T-helper 2 cell (primary cell): Measurements from ENCODE around the gene CNBD2.
"Not testable (repeated sequence)": the region's sequence is repeated elsewhere in the genome, so short reads cannot be mapped to it uniquely, and the experiment has no call there.

Experiments
- DNase-seq, 5 experiments: peaks; one replicate each; pipeline versions ENCODE4 v3.0.0 to v3.0.0-alpha.2; 2012 to 2022

Gene CNBD2

DNA sequence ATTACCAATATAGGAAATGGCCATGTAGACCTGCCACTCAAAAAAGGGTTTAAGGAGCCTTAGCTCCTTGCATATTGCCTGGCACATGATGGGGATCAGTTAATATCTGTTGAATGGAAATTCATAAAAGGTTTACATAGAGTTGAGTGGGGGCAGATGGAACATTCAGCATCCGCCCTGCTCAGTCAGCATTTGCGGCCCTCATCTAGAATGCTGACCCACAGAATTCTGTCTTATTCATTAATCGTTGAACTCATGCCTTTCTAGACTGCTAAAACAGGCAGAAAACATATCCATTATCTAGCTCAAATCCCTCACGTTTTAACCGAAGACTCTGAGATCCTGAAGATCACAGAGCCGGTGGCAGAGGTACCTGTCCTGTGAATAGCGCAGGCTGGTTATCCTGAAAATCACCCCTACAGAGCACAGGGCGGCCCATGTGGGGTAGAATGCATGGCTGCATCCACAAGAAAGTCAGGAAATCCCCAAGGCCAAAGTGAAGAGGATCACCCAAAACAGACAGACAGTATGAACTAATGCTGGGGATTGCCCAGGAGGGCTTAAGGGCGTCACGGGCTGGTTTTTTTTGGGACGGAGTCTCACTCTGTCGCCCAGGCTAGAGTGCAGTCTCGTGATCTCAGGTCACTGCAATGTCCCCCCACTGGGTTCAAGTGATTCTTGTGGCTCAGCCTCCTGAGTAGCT is 59.9 kb downstream of the CNBD2 start:
- no peak for DNase-seq

DNA sequence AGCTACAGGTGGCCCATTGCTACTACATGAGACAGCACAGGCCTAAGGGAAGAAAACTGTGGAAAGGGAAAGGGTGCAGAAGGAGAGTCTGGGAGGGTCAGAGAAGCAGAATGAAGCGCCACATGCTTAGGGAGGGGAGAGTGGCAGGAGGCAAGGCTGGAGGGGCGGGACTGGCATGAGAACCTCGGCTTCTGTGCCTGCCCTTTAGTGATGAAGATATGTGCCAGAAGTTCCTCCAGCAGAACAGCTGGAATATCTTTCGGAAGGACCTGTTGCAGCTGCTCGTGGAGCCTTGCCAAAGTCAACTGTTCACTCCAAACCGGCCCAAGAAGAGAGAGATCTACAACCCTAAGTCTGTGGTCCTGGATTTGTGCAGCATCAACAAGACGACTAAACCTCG is 61.8 kb downstream of the CNBD2 start:
- DNase-seq = no peak

DNA sequence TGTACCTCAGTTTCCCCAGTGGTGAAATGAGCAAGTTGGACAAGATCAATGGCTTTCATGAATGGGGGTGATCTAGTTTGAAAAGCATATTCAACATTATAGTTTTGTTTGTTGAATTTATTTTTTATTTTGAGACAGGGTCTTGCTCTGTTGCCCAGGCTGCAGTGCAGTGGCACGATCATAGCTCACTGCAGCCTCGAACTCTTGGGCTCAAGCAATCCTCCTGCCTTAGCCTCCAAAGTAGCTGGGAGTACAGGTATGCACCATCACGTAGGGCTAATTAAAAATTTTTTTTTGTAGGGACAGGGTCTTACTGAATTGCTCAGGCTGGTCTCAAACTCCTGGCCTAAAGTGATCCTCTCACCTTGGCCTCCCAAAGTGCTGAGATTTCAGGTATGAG is 63.4 kb downstream of the CNBD2 start:
- DNase-seq = no peak

DNA sequence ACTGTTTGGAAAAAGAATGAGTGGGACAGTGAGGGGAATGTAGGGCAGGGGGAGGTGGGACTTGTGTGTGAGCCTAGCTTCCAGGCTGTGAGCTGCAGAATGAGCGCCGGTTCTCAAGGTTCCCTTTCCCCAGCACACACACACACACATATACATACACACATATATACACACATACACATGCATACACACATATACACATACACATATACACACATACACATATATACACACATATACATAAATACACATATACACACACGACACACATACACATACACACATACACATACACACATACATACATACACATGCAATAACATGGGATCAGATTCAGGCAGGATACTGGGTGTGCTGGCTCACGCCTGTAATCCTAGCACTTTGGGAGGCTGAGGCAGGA is 66.5 kb downstream of the CNBD2 start:
- no peak for DNase-seq

DNA sequence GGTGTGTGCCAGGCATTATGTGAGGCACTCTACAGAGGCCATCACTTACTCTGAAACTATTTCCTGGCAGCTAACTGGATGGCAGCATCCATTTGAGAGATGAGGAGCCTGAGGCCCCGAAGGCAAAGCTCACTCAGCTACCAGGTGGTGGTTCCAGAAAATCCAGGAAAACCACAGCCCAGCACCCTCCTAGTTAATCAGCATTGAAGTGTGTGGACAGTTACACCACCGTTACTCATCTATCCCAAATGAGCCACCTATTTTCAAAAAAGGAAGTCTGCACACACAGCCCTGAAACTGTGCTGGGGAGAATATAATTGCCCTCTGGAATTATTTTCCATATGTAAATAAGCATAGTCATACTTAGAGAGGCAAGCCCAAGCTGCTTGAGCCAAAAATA is 67.4 kb downstream of the CNBD2 start:
- DNase-seq = no peak

DNA sequence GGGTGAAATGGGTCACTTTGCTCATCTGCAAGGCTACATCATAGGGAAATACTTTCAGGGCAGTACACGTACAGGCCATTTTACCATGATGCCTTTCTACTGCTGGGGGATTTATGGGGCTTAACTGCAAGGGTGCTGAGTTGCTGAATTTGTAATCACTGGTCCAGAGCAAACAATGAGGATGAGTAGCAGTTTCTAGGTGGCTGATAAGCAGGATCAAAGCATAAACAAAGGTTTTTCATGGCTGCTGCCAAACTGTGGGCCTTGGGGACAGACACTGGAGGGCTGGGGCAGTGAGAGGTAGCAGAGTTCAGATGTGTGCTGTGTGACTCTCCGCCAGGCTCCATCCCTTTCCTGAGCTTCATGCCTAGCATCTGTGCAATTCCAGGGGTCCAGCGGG is 68.3 kb downstream of the CNBD2 start:
- DNase-seq = no peak

DNA sequence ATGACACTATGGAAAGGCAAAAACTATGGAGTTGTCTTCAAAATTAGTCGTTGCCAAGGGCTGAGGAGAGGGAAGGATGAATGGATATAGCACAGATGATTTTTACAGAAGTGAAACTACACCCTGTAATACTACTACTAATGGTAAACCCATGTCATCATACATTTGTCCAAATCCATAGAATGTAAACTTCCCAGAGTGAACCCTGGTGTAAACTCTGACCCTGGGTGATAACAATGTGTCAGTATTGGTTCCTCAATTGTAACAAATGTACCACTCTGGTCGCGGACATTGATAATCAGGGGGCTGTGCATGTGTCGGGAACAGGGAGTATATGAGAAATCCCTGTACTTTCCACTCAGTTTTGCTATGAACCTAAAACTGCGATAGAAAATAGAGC is 72.2 kb downstream of the CNBD2 start:
- DNase-seq = no peak

DNA sequence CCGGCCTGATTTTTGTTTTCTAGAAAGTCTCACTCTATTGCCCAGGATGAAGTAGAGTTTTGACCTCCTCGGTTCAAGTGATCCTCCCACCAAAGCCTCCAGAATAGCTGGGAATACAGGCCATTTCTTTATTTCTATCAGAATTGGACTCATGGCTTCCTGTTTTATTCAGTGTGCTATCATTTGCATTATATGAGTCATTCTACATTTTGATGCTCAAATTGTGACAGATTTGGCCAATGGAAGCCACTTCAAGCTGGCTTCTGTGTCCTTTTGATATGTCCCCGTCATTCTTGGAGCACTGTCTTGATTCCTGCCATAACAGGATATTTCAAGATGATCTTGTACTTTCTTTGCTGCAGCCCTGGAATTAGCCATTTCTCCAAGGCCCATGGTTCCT is 75.1 kb downstream of the CNBD2 start:
- no peak for DNase-seq

DNA sequence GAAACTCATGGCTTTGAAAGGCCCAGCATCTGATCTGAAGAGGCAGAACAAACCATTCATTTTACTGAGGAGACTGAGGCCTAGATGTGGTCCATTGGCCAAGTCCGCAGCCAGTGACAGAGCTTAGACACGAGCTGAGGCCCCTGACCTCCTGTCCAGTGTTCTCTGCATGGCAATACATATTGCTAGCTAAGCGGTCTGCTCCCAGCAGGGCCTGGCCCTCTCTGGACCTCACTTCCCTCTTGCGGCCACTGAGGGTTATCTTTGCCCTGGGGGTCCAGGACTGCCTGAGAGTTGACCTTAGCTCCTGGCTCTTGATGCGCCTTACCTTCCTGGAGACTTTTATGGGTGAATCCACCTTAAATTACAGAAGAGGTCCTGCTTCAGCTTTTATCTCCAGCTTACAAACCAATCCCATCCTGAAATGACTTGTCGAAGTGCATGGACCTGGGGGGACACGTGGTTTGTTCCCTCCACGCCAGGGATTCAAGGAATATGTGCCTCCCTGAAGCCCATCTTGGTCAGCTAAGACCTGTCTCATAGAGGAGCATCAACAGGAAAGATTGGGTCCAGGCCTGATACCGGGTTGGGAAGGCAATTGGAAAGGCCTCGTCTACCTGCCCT is 75.6 kb downstream of the CNBD2 start:
- no peak for DNase-seq

DNA sequence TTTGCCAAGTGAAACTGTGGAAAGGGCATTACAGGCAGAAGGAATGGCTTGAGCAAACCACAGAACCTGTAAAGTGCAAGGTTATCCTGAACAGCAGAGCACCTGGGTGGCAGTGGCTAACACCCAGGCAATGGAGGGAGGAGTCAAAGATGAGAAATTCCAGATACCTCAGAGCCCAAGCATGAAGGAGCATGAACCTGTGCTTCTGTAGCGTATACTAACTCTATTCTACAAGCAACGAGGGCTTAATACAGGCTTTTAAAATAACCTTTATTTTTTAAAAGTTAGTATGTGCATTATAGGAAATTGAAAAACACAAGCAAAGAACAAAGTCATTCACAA is 77.0 kb downstream of the CNBD2 start:
- DNase-seq = no peak

DNA sequence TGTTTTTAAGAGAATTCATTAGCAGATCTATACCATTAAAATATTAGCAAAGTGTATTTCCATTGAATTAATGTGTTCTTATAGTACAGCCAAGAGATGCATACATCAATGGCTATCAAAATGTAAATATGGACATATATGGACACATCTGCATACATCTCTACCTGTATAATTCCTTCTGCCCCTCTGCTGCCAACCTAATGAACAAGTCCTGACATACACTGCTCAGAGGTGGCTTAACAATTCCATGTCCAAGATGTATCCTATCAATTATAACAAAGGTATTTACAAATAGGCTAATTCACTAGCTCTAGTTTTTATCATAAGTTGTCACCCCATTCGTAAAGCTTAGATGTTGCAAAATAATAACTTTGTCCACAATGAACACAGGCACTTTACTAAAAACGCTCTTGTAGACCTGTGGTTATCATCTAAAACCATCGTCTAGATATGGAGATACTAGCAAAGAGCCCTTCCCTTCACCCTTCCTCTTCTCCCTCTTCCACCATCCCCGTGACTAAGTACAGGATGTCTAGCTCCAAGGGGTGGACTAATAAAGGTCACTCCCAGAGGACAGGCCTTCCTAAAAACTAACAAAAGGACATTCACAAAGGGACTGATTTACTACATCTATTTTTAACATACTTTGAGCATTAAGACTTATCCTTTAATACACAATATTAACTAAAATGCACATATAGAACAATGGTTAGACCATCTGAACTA is 77.8 kb downstream of the CNBD2 start:
- not testable (repeated sequence) for DNase-seq

DNA sequence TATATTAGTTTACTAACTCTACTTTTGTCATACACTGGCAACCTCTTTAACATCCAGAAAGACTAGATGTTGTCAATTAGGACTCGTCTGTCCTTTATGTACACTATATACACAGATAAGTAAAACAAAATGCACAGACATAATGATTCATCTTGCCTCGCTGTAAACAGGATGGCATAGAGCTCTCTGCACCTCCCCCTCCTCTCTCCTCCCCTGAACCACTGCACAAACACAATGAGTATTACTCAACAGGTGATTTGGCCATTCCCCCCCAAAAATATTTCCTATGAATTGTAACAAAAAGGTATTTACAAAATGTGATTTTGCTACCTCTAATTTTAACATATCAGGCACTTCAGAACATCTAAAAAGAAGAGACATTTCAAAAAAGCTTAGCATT is 81.0 kb downstream of the CNBD2 start:
- DNase-seq = peak in 1 of 5 experiments; percentile 36

DNA sequence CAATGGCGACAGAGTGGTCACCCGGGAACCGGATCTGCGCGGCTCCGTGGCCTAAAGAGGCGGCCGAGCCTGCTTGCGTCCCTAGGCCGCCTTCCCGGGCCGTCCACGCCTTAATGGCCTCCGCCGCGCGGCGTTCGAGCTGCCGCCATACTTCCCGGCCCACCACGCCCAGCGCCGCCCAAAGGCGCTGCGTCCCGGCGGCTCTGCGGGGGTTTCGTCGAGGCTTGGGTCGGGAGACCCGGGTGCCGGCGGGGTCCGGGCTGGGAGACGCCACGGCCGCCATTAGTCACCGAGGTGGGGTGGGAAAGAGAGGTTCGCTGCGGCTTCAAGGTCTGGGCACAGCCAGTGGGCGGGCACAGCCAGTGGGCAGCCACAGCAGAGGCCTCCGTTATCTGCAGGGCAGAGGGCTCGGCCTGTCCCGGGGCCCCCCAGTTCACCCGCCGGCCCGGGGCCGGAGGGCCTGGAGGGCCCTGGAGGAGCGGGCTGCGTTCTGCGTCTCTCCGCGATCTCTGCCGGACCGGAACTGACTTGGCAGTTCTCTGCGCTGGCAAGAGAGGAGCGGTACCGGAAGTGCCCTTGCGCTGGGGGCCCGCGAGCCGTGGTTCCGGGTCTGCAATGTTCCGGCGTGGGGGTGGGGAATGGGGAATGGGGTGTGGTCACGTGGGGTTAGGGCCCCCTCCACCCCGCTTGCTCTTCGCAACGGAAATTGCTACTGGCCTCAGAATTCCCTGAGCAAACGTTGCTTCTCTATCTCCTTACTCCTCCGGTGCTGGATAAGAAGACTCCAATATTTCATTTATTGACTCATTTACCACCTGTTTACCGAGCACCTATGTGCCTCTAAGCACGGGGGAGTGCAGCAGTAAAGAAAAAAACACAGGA is 82.3 kb downstream of the CNBD2 start:
- peak; percentile 53 to 94 (median 77) for DNase-seq

DNA sequence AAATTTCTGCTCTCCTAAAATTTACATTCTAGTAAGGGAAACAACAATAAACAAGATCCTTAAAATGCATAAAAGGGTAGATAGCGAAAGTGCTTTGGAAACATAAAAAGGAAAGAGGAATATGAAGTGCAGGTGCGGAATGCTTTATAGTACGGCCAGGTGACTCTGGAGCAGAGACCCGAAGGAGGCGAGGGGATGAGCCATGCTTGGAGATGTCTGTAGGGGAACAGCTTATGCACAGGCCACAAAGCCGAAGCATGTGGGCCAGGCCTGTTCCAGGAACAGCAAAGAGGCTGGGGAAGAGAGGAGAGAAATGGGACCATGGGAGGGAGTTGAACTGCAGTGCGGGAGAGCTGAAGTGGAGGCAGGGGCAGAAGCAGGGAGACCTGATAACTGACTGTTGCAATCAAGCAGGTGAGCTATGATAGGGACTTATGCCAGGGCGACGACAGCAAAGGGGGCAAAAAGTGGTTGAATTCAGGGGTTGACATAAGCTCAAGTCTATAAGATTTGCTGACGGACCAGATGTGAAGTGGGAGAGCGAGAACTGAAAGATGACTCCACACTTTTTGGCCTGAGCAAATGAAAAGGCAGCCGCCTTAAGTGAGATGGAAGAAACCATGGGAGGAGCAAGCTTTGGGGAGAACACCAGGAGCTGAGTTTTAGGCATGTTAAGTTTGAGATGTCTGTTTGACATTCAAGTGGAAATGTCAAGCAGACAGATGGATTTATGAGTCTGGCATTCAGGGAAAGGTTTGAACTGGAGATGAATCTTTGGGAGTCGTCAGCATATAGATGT is 83.1 kb downstream of the CNBD2 start:
- no peak for DNase-seq

DNA sequence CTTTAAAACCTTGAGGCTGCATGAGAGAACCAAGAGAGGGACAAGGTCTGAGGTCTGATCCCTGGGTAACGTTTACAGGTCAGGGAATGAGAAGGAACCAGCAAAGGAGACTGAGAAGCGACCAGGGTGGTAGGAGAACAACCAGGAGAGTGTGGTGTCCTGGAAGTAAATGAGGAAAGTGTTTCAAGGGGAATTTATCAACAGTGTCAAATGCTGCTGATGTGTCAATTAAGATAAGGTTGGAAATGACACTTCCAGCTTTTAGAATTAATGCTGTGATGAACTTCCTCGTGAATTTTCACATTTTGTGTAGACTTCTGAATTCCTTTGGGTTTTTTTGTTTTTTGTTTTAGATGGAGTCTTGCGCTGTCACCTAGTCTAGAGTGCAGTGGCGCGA is 83.7 kb downstream of the CNBD2 start:
- DNase-seq = no peak

DNA sequence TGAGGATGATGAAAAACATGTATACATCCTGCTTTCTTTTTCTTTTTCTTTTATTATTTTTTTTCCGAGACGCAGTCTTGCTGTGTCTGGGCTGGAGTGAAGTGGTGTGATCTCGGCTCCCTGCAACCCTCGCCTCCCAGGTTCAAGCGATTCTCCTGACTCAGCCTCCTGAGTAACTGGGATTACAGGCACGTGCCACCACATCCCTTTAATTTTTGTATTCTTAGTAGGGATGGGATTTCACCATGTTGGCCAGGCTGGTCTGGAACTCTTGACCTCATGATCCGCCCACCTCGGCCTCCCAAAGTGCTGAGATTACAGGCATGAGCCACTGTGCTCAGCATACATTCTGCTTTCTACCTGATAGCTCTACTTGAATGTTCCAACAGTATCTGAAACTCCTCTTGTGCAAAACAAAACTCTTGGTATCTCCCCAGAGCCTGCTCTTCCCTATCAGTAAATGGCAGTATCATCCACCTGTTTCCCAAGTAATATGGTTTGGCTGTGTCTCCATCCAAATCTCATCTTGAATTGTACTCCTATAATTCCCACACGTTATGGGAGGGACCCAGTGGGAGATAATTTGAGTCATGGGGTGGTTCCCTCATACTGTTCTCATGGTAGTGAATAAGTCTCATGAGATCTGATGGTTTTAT is 85.6 kb downstream of the CNBD2 start:
- DNase-seq = not testable (repeated sequence)

DNA sequence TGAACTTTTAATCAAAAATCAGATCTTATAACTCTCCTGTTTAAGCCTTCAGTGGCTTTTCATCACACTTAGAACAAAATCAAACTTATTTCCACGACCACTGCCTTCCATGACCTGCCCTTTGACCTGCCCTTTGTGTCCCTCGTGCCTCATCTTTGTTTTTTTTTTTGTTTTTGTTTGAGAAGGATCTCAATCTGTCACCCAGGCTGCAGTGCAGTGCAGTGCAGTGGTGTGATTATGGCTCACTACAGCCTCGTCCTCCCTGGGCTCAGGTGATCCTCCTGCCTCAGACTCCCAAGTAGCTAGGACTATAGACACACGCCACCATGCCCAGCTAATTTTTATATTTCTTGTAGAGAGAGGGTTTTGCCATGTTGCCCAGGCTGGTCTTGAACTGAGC is 86.8 kb downstream of the CNBD2 start:
- DNase-seq = no peak

DNA sequence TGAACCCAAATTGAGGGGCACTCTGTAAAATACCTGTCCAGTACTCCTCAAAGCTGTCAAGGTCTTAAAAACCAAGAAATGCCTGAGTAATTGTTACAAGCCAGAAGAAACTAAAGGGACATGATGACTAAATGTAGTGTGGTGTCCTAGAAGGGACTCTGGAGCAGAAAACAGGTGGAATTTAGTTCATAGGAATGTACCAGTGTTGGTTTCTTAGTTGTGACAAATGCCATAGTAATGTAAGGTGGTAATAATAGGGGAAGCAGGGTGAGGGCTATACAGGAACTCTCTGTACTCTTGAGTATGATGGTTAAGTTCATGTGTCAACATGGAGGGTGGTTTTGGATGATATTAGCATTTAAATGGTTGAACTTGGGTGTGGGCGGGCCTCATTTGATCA is 92.3 kb downstream of the CNBD2 start:
- DNase-seq = no peak

DNA sequence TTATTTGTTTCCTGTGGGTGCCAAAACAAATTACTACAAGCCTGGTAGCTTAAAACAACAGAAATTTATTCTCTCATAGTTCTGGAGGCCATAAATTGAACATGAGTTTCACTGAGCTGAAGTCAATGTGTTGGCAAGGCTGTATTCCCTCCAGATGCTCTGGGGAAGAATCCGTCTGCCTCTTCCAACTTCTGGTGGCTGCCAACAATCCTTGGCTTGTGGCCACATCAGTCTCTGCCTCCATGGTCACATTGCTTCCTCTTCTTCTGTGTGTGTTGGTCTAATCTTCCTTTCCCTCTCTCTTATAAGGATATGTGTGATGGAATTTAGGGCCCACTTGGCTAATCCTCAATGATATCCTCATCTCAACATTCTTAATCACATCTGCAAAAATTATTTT is 93.4 kb downstream of the CNBD2 start:
- no peak for DNase-seq

DNA sequence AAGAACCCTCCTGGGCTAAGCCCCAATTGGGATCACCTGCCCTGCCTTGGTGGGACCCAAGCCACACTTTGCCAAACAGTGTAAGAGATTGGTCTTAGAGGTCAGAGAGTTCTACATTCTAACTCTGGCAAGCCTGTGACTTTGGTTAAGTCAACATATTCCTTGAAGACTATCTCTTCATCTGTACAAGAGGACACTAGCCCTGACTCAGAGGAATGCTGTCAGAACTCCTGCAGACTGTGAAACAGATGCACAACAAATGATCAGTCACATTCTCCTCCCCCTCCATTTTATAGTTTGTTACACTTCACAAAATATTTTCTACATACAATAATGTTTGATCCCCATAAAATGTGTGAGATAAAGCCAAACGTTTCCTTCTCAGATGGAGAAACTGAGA is 94.4 kb downstream of the CNBD2 start:
- no peak for DNase-seq

DNA sequence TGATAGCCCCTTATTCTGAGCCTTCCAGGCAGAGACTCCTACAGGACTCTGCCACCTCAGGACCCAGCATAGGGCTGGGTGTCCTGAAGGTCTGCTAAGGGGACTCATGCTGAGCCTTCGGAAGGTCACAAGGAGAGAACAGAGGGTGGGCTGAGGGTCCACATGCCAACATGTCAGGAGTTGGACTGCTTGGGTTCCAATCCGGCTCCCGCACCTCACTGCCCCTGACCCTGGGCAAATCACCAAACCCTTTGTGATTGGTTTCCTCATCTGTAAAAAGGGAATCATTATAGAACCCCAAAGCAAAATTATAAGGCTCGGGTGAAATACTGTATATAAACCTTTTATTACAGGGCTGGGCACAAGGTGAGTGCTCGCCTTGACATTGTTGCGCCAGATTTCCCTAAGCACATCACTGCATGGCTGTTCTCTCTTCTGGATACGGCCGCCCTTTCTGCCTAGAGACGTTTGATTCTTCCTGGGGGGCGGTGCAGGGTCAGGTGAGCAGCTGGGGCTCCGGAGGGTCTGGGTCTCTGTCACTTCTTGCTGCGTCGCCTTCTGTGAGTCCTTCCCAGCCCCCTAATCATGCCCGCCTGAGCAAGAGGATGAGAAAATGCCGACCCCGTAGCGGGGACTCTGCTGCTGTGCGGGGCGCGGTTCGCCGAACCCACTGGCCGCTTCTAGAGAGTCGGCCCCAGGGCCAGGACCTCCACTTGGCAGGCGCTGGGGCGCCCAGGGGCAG is 95.7 kb downstream of the CNBD2 start:
- no peak for DNase-seq
